Natural killer cell (primary cell): ENCODE results near the gene CASP8AP2. TPM values are rescaled to one million over a fixed set of nuclear protein-coding genes. Genes with fewer than 3 reads are reported as not detected.

Experiments used
- ATAC-seq, 3 donors: fragments of 150-1000 bp in 2 of 3; fragments of 200-7000 bp in 1 of 3; cut with Tn5 transposase; 1 replicate in 1 of 3; 2 replicates in 2 of 3; pipeline ENCODE4 v1.10.0; 2021; ENCODE audit warnings: mild to moderate bottlenecking in 2 of 3, moderate library complexity in 2 of 3
- DNase-seq, 2 donors: peaks; one replicate each; pipeline versions ENCODE4 v3.0.0 to v3.0.0-alpha.2; 2013 to 2021; ENCODE audit warnings: mixed read lengths in 1 of 2
- H3K27ac ChIP-seq: one replicate; pipeline ENCODE4 v1.5.1; 2013; ENCODE audit warnings: mild to moderate bottlenecking, low read length
- H3K27me3 ChIP-seq: one replicate; pipeline ENCODE4 v1.6.1; 2013; ENCODE audit warnings: low read length; ENCODE audit not compliant: control insufficient read depth, insufficient read depth
- H3K36me3 ChIP-seq: one replicate; pipeline ENCODE4 v1.6.1; 2013; ENCODE audit warnings: low read length; ENCODE audit not compliant: control insufficient read depth, insufficient read depth
- H3K4me1 ChIP-seq: one replicate; pipeline ENCODE4 v1.6.1; 2013; ENCODE audit warnings: low read length; ENCODE audit not compliant: control insufficient read depth, insufficient read depth
- H3K4me3 ChIP-seq: one replicate; pipeline ENCODE4 v1.5.1; 2013; ENCODE audit warnings: low read length
- H3K9me3 ChIP-seq: one replicate; pipeline ENCODE4 v1.6.1; 2013; ENCODE audit warnings: low read length; ENCODE audit not compliant: control insufficient read depth, insufficient read depth
- H3K27ac Mint-ChIP-seq, 2 donors: one replicate each; pipeline ENCODE4 v1.8.0; 2022; ENCODE audit warnings: mild to moderate bottlenecking in 2 of 2, mixed read lengths in 2 of 2, moderate library complexity in 1 of 2
- H3K27me3 Mint-ChIP-seq, 2 donors: one replicate each; pipeline ENCODE4 v1.8.0; 2022; ENCODE audit warnings: low read depth in 2 of 2, mixed read lengths in 2 of 2
- H3K36me3 Mint-ChIP-seq: one replicate; pipeline ENCODE4 v1.8.0; 2022; ENCODE audit warnings: mixed read lengths
- H3K4me1 Mint-ChIP-seq, 2 donors: one replicate each; pipeline ENCODE4 v1.8.0; 2022; ENCODE audit warnings: mixed read lengths in 2 of 2
- H3K4me3 Mint-ChIP-seq: one replicate; pipeline ENCODE4 v1.8.0; 2022; ENCODE audit warnings: mild to moderate bottlenecking, moderate library complexity, mixed read lengths
- H3K9me3 Mint-ChIP-seq, 2 donors: one replicate each; pipeline ENCODE4 v1.8.0; 2022; ENCODE audit warnings: mixed read lengths in 2 of 2
- CTCF ChIP-seq: fragments of 200-600 bp; IDR thresholded peaks from one replicate; pipeline ENCODE4 v1.8.0; 2022; ENCODE audit warnings: antibody characterized with exemption
- WGBS: methylation state at CpG from one replicate; pipeline ENCODE4 v1.1.7; 2013; ENCODE audit warnings: missing lambda C conversion rate; ENCODE audit not compliant: insufficient coverage; 5-methylcytosine and 5-hydroxymethylcytosine counted together
- intact Hi-C: fragments of 100-400 bp; cut with micrococcal nuclease; formaldehyde crosslinking; loops from one replicate; pipeline ENCODE4 v1.14.2; 2022
- total RNA-seq, 4 donors: library from RNA; stranded (reverse); fragments of 120-200 nt in 1 of 4; gene quantifications; one replicate each; pipeline versions ENCODE4 v1.2.3 to v1.2.4, GENCODE V29; 2013 to 2022

Gene CASP8AP2
- total RNA-seq, 3 donors from 2014 or later (not counting 1 experiment from before 2014, with no cell fraction given): 24.3 to 31.8 (median 25.4) TPM

- H3K36me3 ChIP-seq: peaks cover 47% of the 10 kb centered on the region
- Mint-ChIP-seq H3K27me3 (no peaks in the 10 kb centered on the region), H3K27ac (no peak overlapping the region), H3K4me1 (no peaks in the 10 kb centered on the region), H3K9me3 (no peaks in the 10 kb centered on the region), H3K36me3 (peaks cover 44% of the 10 kb centered on the region), H3K4me3 (no peak overlapping the region)
- no peak overlapping the region for H3K4me3 ChIP-seq
- DNase-seq: no peak
- intact Hi-C loops: no loop called here
- no peaks in the 10 kb centered on the region for H3K4me1 ChIP-seq
- no peak overlapping the region for H3K27ac ChIP-seq
- no peak for ATAC-seq
- WGBS: 95% methylated on average over 5 of the region's 6 CpGs
- H3K9me3 ChIP-seq: no peaks in the 10 kb centered on the region
- H3K27me3 ChIP-seq: no peaks in the 10 kb centered on the region
- no peak for TF ChIP-seq CTCF
These were observed 36.5 kb downstream of the CASP8AP2 start for GRCh38 chr6:89866024-89866678.

- Histone ChIP-seq H3K4me1 (no peaks in the 10 kb centered on the region), H3K9me3 (no peaks in the 10 kb centered on the region), H3K27ac (no peak overlapping the region), H3K36me3 (peaks cover 30% of the 10 kb centered on the region), H3K27me3 (no peaks in the 10 kb centered on the region), H3K4me3 (no peak overlapping the region)
- no peak for TF ChIP-seq CTCF
- intact Hi-C loops: no loop called here
- Mint-ChIP-seq H3K27ac (peak overlapping the region in 1 of 2 donors; percentile 29), H3K4me3 (no peak overlapping the region), H3K36me3 (peaks cover 2% of the 10 kb centered on the region), H3K27me3 (no peaks in the 10 kb centered on the region), H3K4me1 (no peaks in the 10 kb centered on the region), H3K9me3 (no peaks in the 10 kb centered on the region)
- ATAC-seq: no peak
- DNase-seq: no peak
These were observed 44.0 kb downstream of the CASP8AP2 start for GRCh38 chr6:89873721-89874120.

- H3K36me3 ChIP-seq: peaks cover 27% of the 10 kb centered on the region
- Mint-ChIP-seq H3K36me3 (no peaks in the 10 kb centered on the region), H3K4me3 (no peak overlapping the region), H3K9me3 (no peaks in the 10 kb centered on the region), H3K27me3 (no peaks in the 10 kb centered on the region), H3K27ac (peak overlapping the region in 1 of 2 donors; percentile 8), H3K4me1 (no peaks in the 10 kb centered on the region)
- no peak for TF ChIP-seq CTCF
- DNase-seq (no peak), ATAC-seq (no peak)
- WGBS: 99% methylated on average over 3 of the region's 3 CpGs
- H3K4me3 ChIP-seq: no peak overlapping the region
- no peaks in the 10 kb centered on the region for H3K27me3 ChIP-seq
- intact Hi-C loops: no loop called here
- no peaks in the 10 kb centered on the region for H3K9me3 ChIP-seq
- H3K27ac ChIP-seq: no peak overlapping the region
- H3K4me1 ChIP-seq: no peaks in the 10 kb centered on the region
These were observed 44.8 kb downstream of the CASP8AP2 start for GRCh38 chr6:89874438-89874837.
